WTC11 (cell line): Measurements from ENCODE around the gene PC. TPM values are rescaled to one million over a fixed set of nuclear protein-coding genes. Genes with fewer than 3 reads are reported as not detected.

ENCODE experiments used
- ATAC-seq: fragments of 200-7000 bp; cut with Tn5 transposase; 2 replicates; pipeline ENCODE4 v1.10.0; 2021; ENCODE audit warnings: mild to moderate bottlenecking, moderate library complexity
- CTCF ChIA-PET: fragments of 300-600 bp; sonication (Branson Sonifier 250); formaldehyde crosslinking; loops from one replicate; lab custom pipeline; 2021; ENCODE audit warnings: antibody characterized with exemption; lab: Charles Lee
- POLR2A ChIA-PET: fragments of 350-600 bp; sonication (Branson Sonifier 250); formaldehyde crosslinking; loops from one replicate; lab custom pipeline; 2021; ENCODE audit warnings: antibody characterized with exemption; lab: Charles Lee
- DNase-seq: peaks from one replicate; pipeline ENCODE4 v3.0.0; 2021; ENCODE audit warnings: low spot score
- H3K27ac Mint-ChIP-seq: 2 replicates; pipeline ENCODE4 v1.8.0; 2021; ENCODE audit warnings: mixed read lengths
- H3K27me3 Mint-ChIP-seq: 2 replicates; pipeline ENCODE4 v1.8.0; 2021; ENCODE audit warnings: low read depth, mild to moderate bottlenecking, moderate library complexity, mixed read lengths
- H3K36me3 Mint-ChIP-seq: 2 replicates; pipeline ENCODE4 v1.8.0; 2021; ENCODE audit warnings: mixed read lengths
- H3K4me1 Mint-ChIP-seq: 2 replicates; pipeline ENCODE4 v1.8.0; 2022; ENCODE audit warnings: mixed read lengths
- H3K4me3 Mint-ChIP-seq: 2 replicates; pipeline ENCODE4 v1.8.0; 2021; ENCODE audit warnings: mild to moderate bottlenecking, moderate library complexity, mixed read lengths
- H3K9me3 Mint-ChIP-seq: 2 replicates; pipeline ENCODE4 v1.8.0; 2021; ENCODE audit warnings: mixed read lengths
- CREB1 ChIP-seq: sonication (generic); formaldehyde crosslinking; IDR thresholded peaks from 2 replicates; pipeline ENCODE4 v1.8.0; 2023; ENCODE audit warnings: mild to moderate bottlenecking, missing genetic modification reagents
- CREM ChIP-seq: sonication (generic); formaldehyde crosslinking; IDR thresholded peaks from 2 replicates; pipeline ENCODE4 v1.8.1; 2022; ENCODE audit warnings: mild to moderate bottlenecking, missing genetic modification reagents, moderate library complexity
- CTCF ChIP-seq: fragments of 200-600 bp; IDR thresholded peaks from 2 replicates; pipeline ENCODE4 v1.8.0; 2022; ENCODE audit warnings: antibody characterized with exemption
- E2F4 ChIP-seq: sonication (generic); formaldehyde crosslinking; IDR thresholded peaks from 2 replicates; pipeline ENCODE4 v1.8.1; 2022; ENCODE audit warnings: low read depth, mild to moderate bottlenecking, moderate library complexity, missing genetic modification reagents, borderline replicate concordance
- EMX1 ChIP-seq: fragments of 250-450 bp; sonication (Bioruptor Pico); IDR thresholded peaks from 2 replicates; pipeline ENCODE4 v1.8.0; 2021; ENCODE audit warnings: mild to moderate bottlenecking
- ESRRA ChIP-seq: sonication (generic); formaldehyde crosslinking; IDR thresholded peaks from 2 replicates; pipeline ENCODE4 v1.8.1; 2022; ENCODE audit warnings: mild to moderate bottlenecking, missing genetic modification reagents, borderline replicate concordance
- FOXK1 ChIP-seq: sonication (generic); formaldehyde crosslinking; IDR thresholded peaks from 2 replicates; pipeline ENCODE4 v1.8.0; 2022; ENCODE audit warnings: mild to moderate bottlenecking, moderate library complexity, missing genetic modification reagents
- FOXP4 ChIP-seq: sonication (generic); formaldehyde crosslinking; IDR thresholded peaks from 2 replicates; pipeline ENCODE4 v1.8.0; 2022; ENCODE audit warnings: mild to moderate bottlenecking, missing genetic modification reagents
- GTF2I ChIP-seq: fragments of 250-450 bp; sonication (Bioruptor Pico); conservative IDR thresholded peaks from 2 replicates; pipeline ENCODE4 v1.4.0; 2021; ENCODE audit warnings: mild to moderate bottlenecking
- JUN ChIP-seq: sonication (generic); formaldehyde crosslinking; IDR thresholded peaks from 2 replicates; pipeline ENCODE4 v1.8.0; 2023; ENCODE audit warnings: mild to moderate bottlenecking, missing genetic modification reagents
- MLX ChIP-seq: sonication (generic); formaldehyde crosslinking; IDR thresholded peaks from 2 replicates; pipeline ENCODE4 v1.8.1; 2023; ENCODE audit warnings: mild to moderate bottlenecking, missing genetic modification reagents, moderate library complexity
- MYBL2 ChIP-seq: sonication (generic); formaldehyde crosslinking; IDR thresholded peaks from 2 replicates; pipeline ENCODE4 v1.8.1; 2023; ENCODE audit warnings: mild to moderate bottlenecking, moderate library complexity, missing genetic modification reagents
- NFE2L1 ChIP-seq: sonication (generic); formaldehyde crosslinking; IDR thresholded peaks from 2 replicates; pipeline ENCODE4 v1.8.1; 2023; ENCODE audit warnings: missing genetic modification reagents
- NFYB ChIP-seq: sonication (generic); formaldehyde crosslinking; conservative IDR thresholded peaks from 2 replicates; pipeline ENCODE4 v1.8.0; 2022; ENCODE audit warnings: low read depth, missing genetic modification reagents
- NR1H2 ChIP-seq: sonication (generic); formaldehyde crosslinking; IDR thresholded peaks from 2 replicates; pipeline ENCODE4 v1.9.0; 2021; ENCODE audit warnings: mild to moderate bottlenecking, moderate library complexity, missing genetic modification reagents
- PRRX2 ChIP-seq: fragments of 250-450 bp; sonication (Bioruptor Pico); IDR thresholded peaks from 2 replicates; pipeline ENCODE4 v1.8.0; 2021; ENCODE audit warnings: mild to moderate bottlenecking
- ZBTB21 ChIP-seq: sonication (generic); formaldehyde crosslinking; IDR thresholded peaks from 2 replicates; pipeline ENCODE4 v1.8.1; 2023; ENCODE audit warnings: mild to moderate bottlenecking, missing genetic modification reagents, borderline replicate concordance
- ZNF232 ChIP-seq: sonication (generic); formaldehyde crosslinking; IDR thresholded peaks from 2 replicates; pipeline ENCODE4 v1.8.0; 2022; ENCODE audit warnings: mild to moderate bottlenecking, missing genetic modification reagents
- ZNF396 ChIP-seq: fragments of 250-450 bp; sonication (Bioruptor Pico); IDR thresholded peaks from 2 replicates; pipeline ENCODE4 v1.8.0; 2021; ENCODE audit warnings: mild to moderate bottlenecking, moderate library complexity, borderline replicate concordance
- ZNF671 ChIP-seq: fragments of 250-450 bp; sonication (Bioruptor Pico); IDR thresholded peaks from 2 replicates; pipeline ENCODE4 v1.8.0; 2021; ENCODE audit warnings: mild to moderate bottlenecking
- ZSCAN18 ChIP-seq: fragments of 250-450 bp; sonication (Bioruptor Pico); IDR thresholded peaks from 2 replicates; pipeline ENCODE4 v2.1.2; 2022; ENCODE audit warnings: mild to moderate bottlenecking, moderate library complexity
- total RNA-seq: library from RNA; stranded (reverse); gene quantifications from 3 replicates; pipeline ENCODE4 v1.2.3, GENCODE V29; 2021
- TF ChIP-seq, protein P1 (sequence below): fragments of 250-450 bp; sonication (Bioruptor Pico); IDR thresholded peaks from 2 replicates; pipeline ENCODE4 v1.9.0; 2021; ENCODE audit warnings: mild to moderate bottlenecking
- TF ChIP-seq, protein P2 (sequence below): sonication (generic); formaldehyde crosslinking; IDR thresholded peaks from 2 replicates; pipeline ENCODE4 v1.8.1; 2023; ENCODE audit warnings: mild to moderate bottlenecking, missing genetic modification reagents, moderate library complexity
- TF ChIP-seq, protein P3 (sequence below): fragments of 250-450 bp; sonication (Bioruptor Pico); IDR thresholded peaks from 2 replicates; pipeline ENCODE4 v1.9.0; 2021; ENCODE audit warnings: moderate library complexity, mild to moderate bottlenecking, inconsistent platforms, borderline replicate concordance

The PC gene
- total RNA-seq, 1 experiment from 2014 or later, result 27.2 TPM

- DNase-seq (no peak), ATAC-seq (no peak)
- peaks cover 13% of the 10 kb centered on the region for H3K36me3 Mint-ChIP-seq
- TF ChIP-seq, protein P1, sequence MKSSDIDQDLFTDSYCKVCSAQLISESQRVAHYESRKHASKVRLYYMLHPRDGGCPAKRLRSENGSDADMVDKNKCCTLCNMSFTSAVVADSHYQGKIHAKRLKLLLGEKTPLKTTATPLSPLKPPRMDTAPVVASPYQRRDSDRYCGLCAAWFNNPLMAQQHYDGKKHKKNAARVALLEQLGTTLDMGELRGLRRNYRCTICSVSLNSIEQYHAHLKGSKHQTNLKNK (CRISPR knock-in tag), result no peak
- no peak for TF ChIP-seq ZBTB21 (CRISPR knock-in tag)
- no peak for TF ChIP-seq CTCF
- no peak for TF ChIP-seq NR1H2 (CRISPR knock-in tag)
- TF ChIP-seq NFE2L1 (CRISPR knock-in tag), result no peak
- no peak for TF ChIP-seq MLX
- H3K4me3 Mint-ChIP-seq, result no peak overlapping the region
- no peaks in the 10 kb centered on the region for H3K27me3 Mint-ChIP-seq
- no peaks in the 10 kb centered on the region for H3K9me3 Mint-ChIP-seq
- ChIA-PET CTCF (interaction anchor here (0.8 to 2.1 kb wide), 2 partner anchors 34 to 126 kb away, joined by 3 to 7 read pairs; no protein-coding TSS in a partner anchor), POLR2A (no interaction called here)
- H3K27ac Mint-ChIP-seq, result no peak overlapping the region
- H3K4me1 Mint-ChIP-seq, result peaks cover 10% of the 10 kb centered on the region; the same call in 1 of the 2 replicates
These were observed 108.5 kb downstream of the PC start for GRCh38 chr11:66849501-66850234.

DNA sequence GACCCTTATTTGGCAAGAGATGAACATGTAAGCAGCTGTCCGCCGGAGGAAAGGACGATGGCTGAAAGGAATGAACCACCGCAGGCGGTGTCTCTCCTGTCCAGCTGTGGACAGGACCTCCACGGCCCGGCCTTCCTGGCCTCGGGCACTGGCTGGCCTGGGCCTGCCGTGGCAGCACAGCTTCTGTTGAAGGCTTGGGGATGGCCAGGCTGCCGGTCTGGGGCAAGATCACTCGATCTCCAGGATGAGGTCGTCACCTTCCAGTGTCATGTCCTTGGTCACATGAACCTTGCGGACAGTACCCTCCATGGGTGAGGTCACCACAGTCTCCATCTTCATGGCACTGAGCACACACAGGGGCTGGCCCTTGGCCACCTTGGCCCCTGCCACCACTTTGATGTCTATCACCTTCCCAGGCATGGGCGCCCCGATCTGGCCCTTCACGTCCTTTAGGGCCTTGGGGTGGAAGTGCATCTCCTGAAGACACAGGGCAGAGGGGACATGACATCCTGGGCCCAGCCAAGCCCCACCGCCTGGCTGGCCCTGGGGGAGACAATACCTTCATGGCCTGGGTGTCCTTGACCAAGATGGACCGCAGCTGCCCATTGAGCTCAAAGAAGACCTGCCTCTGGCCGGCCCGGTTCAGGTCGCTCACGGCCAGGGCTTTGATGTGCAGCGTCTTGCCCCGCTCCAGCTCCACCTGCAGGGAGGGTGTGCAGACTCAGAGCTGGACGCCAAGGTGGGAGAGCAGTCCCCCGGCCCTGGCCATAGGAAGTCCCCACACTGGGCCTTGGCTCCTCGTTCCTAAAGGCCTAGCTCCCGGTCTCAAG, 109.3 kb downstream of the PC start:
- no peak for ATAC-seq
- Mint-ChIP-seq H3K9me3 (no peaks in the 10 kb centered on the region), H3K36me3 (peaks cover 13% of the 10 kb centered on the region)
- TF ChIP-seq CREB1 (CRISPR knock-in tag), result no peak
- TF ChIP-seq, protein P2, sequence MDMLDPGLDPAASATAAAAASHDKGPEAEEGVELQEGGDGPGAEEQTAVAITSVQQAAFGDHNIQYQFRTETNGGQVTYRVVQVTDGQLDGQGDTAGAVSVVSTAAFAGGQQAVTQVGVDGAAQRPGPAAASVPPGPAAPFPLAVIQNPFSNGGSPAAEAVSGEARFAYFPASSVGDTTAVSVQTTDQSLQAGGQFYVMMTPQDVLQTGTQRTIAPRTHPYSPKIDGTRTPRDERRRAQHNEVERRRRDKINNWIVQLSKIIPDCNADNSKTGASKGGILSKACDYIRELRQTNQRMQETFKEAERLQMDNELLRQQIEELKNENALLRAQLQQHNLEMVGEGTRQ (CRISPR knock-in tag), result no peak
- TF ChIP-seq ZNF396 (CRISPR knock-in tag), result no peak
- no peak for TF ChIP-seq CREM (CRISPR knock-in tag)
- no peak for TF ChIP-seq MYBL2 (CRISPR knock-in tag)
- no peak for TF ChIP-seq GTF2I
- TF ChIP-seq PRRX2 (CRISPR knock-in tag), result no peak
- TF ChIP-seq, protein P3, sequence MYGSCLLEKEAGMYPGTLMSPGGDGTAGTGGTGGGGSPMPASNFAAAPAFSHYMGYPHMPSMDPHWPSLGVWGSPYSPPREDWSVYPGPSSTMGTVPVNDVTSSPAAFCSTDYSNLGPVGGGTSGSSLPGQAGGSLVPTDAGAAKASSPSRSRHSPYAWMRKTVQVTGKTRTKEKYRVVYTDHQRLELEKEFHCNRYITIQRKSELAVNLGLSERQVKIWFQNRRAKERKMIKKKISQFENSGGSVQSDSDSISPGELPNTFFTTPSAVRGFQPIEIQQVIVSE (CRISPR knock-in tag), result no peak
- TF ChIP-seq ZNF671 (CRISPR knock-in tag), result no peak
- no peak for TF ChIP-seq EMX1 (CRISPR knock-in tag)
- no peak for TF ChIP-seq FOXK1 (CRISPR knock-in tag)
- no peak for TF ChIP-seq ZNF232 (CRISPR knock-in tag)
- no peak for TF ChIP-seq JUN (CRISPR knock-in tag)
- no peak for TF ChIP-seq NFYB (CRISPR knock-in tag)
- TF ChIP-seq FOXP4 (CRISPR knock-in tag), result no peak
- TF ChIP-seq NFE2L1 (CRISPR knock-in tag), result no peak
- TF ChIP-seq E2F4 (CRISPR knock-in tag), result no peak
- no peak for TF ChIP-seq ESRRA (CRISPR knock-in tag)
- no peak for TF ChIP-seq ZSCAN18
- TF ChIP-seq, all 79 proteins: peak for 0
- Mint-ChIP-seq H3K4me3 (no peak overlapping the region), H3K27ac (no peak overlapping the region), H3K27me3 (no peaks in the 10 kb centered on the region), H3K4me1 (peaks cover 16% of the 10 kb centered on the region)
- POLR2A ChIA-PET, result no interaction called here
- DNase-seq, result no peak
- CTCF ChIA-PET, result interaction anchor here (0.6 to 2.1 kb wide), 3 partner anchors 16 to 127 kb away, joined by 3 to 7 read pairs (median 4); no protein-coding TSS in a partner anchor
